Liver (tissue), 3 donors: ENCODE results near the gene BEAN1.

Experiments used
- ATF3 ChIP-seq: IDR thresholded peaks from 2 replicates; pipeline ENCODE4 v1.6.1; 2016; ENCODE audit warnings: antibody characterized with exemption
- CTCF ChIP-seq: fragments of 150-350 bp; IDR thresholded peaks from 2 replicates; pipeline ENCODE4 v1.5.1; 2017; ENCODE audit warnings: improper control_type of control experiment, low read depth, low read length; ENCODE audit not compliant: missing input control
- GABPA ChIP-seq, 2 donors: IDR thresholded peaks in 1 of 2; conservative IDR thresholded peaks in 1 of 2; 2 replicates each; pipeline ENCODE4 v1.6.1; 2016; ENCODE audit warnings: antibody characterized with exemption in 2 of 2, mild to moderate bottlenecking in 1 of 2, moderate library complexity in 1 of 2
- HNF4A ChIP-seq, 2 donors: conservative IDR thresholded peaks; 2 replicates each; pipeline ENCODE4 v1.6.1; 2016; ENCODE audit warnings: antibody characterized with exemption in 2 of 2, mild to moderate bottlenecking in 2 of 2
- HNF4G ChIP-seq: IDR thresholded peaks from 2 replicates; pipeline ENCODE4 v1.6.1; 2016; ENCODE audit warnings: antibody characterized with exemption
- JUND ChIP-seq, 2 donors: IDR thresholded peaks; 2 replicates each; pipeline ENCODE4 v1.6.1; 2016; ENCODE audit warnings: antibody characterized with exemption in 2 of 2
- MAX ChIP-seq: IDR thresholded peaks from 2 replicates; pipeline ENCODE4 v1.6.1; 2016; ENCODE audit warnings: antibody characterized with exemption
- NR2F2 ChIP-seq: IDR thresholded peaks from 2 replicates; pipeline ENCODE4 v1.6.1; 2016; ENCODE audit warnings: antibody characterized with exemption
- RAD21 ChIP-seq, 2 donors: IDR thresholded peaks; 2 replicates each; pipeline ENCODE4 v1.6.1; 2016; ENCODE audit warnings: antibody characterized with exemption in 2 of 2, mild to moderate bottlenecking in 2 of 2
- REST ChIP-seq: IDR thresholded peaks from 2 replicates; pipeline ENCODE4 v1.6.1; 2016; ENCODE audit warnings: antibody characterized with exemption, mild to moderate bottlenecking
- RXRA ChIP-seq, 2 donors: IDR thresholded peaks; 2 replicates each; pipeline ENCODE4 v1.6.1; 2017 to 2018; ENCODE audit warnings: antibody characterized with exemption in 2 of 2, mild to moderate bottlenecking in 1 of 2
- SP1 ChIP-seq: IDR thresholded peaks from 2 replicates; pipeline ENCODE4 v1.6.1; 2018; ENCODE audit warnings: antibody characterized with exemption, mild to moderate bottlenecking
- YY1 ChIP-seq: IDR thresholded peaks from 2 replicates; pipeline ENCODE4 v1.6.1; 2016; ENCODE audit warnings: antibody characterized with exemption, mild to moderate bottlenecking
- ZBTB33 ChIP-seq: IDR thresholded peaks from 2 replicates; pipeline ENCODE4 v1.6.1; 2016; ENCODE audit warnings: antibody characterized with exemption
- donor health status: healthy.
- donor health status: healthy.

- TF ChIP-seq HNF4A (conservative IDR thresholded peaks at IDR 0.05) (no peak), CTCF (no peak), REST (no peak), JUND (IDR thresholded peaks at IDR 0.05) (no peak), YY1 (no peak), ZBTB33 (no peak), SP1 (no peak), RAD21 (IDR thresholded peaks at IDR 0.05) (no peak), GABPA (IDR thresholded peaks at IDR 0.05 in 1 of 2, conservative IDR thresholded peaks at IDR 0.05 in 1 of 2) (no peak), RXRA (IDR thresholded peaks at IDR 0.05) (no peak), ATF3 (no peak), MAX (no peak), HNF4G (no peak), NR2F2 (no peak)
These were observed 31.2 kb downstream of the BEAN1 start for GRCh38 chr16:66458292-66458691.
